Measurements from ENCODE around the gene CCDC38.

CCDC38 gene

GRCh38 chr12:95960241-95960640 is 17.8 kb upstream of the CCDC38 start:
- Histone ChIP-seq H3K9me3 (ENCODE audit: insufficient read depth, low read depth, low read length) (no peaks in the 10 kb centered on the region), H3K27ac (ENCODE audit: low read depth, low read length) (no peak overlapping the region), H3K4me1 (ENCODE audit: insufficient read depth, low read length) (peaks cover 16% of the 10 kb centered on the region), H3K36me3 (ENCODE audit: insufficient read depth, low read length) (no peaks in the 10 kb centered on the region), H3K9ac (ENCODE audit: low read depth, low read length) (no peak overlapping the region), H3K4me3 (ENCODE audit: low read length) (no peak overlapping the region), H3K27me3 (ENCODE audit: insufficient read depth, low read length) (no peaks in the 10 kb centered on the region)
- 92% methylated on average over 5 of the region's 5 CpGs for WGBS

GRCh38 chr12:95959107-95959506 is 16.7 kb upstream of the CCDC38 start:
- WGBS, result 84% methylated on average over 1 of the region's 1 CpG
- no peaks in the 10 kb centered on the region for H3K9me3 ChIP-seq (ENCODE audit: insufficient read depth, low read depth, low read length)

GRCh38 chr12:95956557-95957145 is 14.2 kb upstream of the CCDC38 start:
- no peak overlapping the region for H3K9ac ChIP-seq (ENCODE audit: low read depth, low read length)

More at GRCh38 chr12:95959107-95959506, 16.7 kb upstream of the CCDC38 start:
- Histone ChIP-seq H3K4me3 (ENCODE audit: low read length) (no peak overlapping the region), H3K27ac (ENCODE audit: low read depth, low read length) (no peak overlapping the region), H3K36me3 (ENCODE audit: insufficient read depth, low read length) (no peaks in the 10 kb centered on the region), H3K27me3 (ENCODE audit: insufficient read depth, low read length) (no peaks in the 10 kb centered on the region), H3K9ac (ENCODE audit: low read depth, low read length) (no peak overlapping the region), H3K4me1 (ENCODE audit: insufficient read depth, low read length) (peaks cover 16% of the 10 kb centered on the region)

GRCh38 chr12:95955549-95956159 is 13.2 kb upstream of the CCDC38 start:
- H3K9me3 ChIP-seq (ENCODE audit: insufficient read depth, low read depth, low read length), result no peaks in the 10 kb centered on the region
- H3K4me3 ChIP-seq (ENCODE audit: low read length), result no peak overlapping the region
- H3K9ac ChIP-seq (ENCODE audit: low read depth, low read length), result no peak overlapping the region
- whole genome bisulfite sequencing, result 81% methylated on average over 6 of the region's 7 CpGs
- no peaks in the 10 kb centered on the region for H3K27me3 ChIP-seq (ENCODE audit: insufficient read depth, low read length)
- H3K36me3 ChIP-seq (ENCODE audit: insufficient read depth, low read length), result no peaks in the 10 kb centered on the region
- H3K27ac ChIP-seq (ENCODE audit: low read depth, low read length), result no peak overlapping the region
- H3K4me1 ChIP-seq (ENCODE audit: insufficient read depth, low read length), result peaks cover 16% of the 10 kb centered on the region

More at GRCh38 chr12:95956557-95957145, 14.2 kb upstream of the CCDC38 start:
- Histone ChIP-seq H3K4me3 (ENCODE audit: low read length) (no peak overlapping the region), H3K9me3 (ENCODE audit: insufficient read depth, low read depth, low read length) (no peaks in the 10 kb centered on the region), H3K36me3 (ENCODE audit: insufficient read depth, low read length) (no peaks in the 10 kb centered on the region), H3K27ac (ENCODE audit: low read depth, low read length) (no peak overlapping the region), H3K4me1 (ENCODE audit: insufficient read depth, low read length) (peaks cover 16% of the 10 kb centered on the region), H3K27me3 (ENCODE audit: insufficient read depth, low read length) (no peaks in the 10 kb centered on the region)
- 71% methylated on average over 27 of the region's 27 CpGs for WGBS

GRCh38 chr12:95953000-95953399 is 10.6 kb upstream of the CCDC38 start:
- Histone ChIP-seq H3K27me3 (ENCODE audit: insufficient read depth, low read length) (no peaks in the 10 kb centered on the region), H3K36me3 (ENCODE audit: insufficient read depth, low read length) (no peaks in the 10 kb centered on the region), H3K9me3 (ENCODE audit: insufficient read depth, low read depth, low read length) (no peaks in the 10 kb centered on the region), H3K27ac (ENCODE audit: low read depth, low read length) (no peak overlapping the region), H3K4me1 (ENCODE audit: insufficient read depth, low read length) (peaks cover 28% of the 10 kb centered on the region), H3K4me3 (ENCODE audit: low read length) (no peak overlapping the region), H3K9ac (ENCODE audit: low read depth, low read length) (no peak overlapping the region)
- 80% methylated on average over 1 of the region's 1 CpG for whole genome bisulfite sequencing

GRCh38 chr12:95951515-95951914 is 9.1 kb upstream of the CCDC38 start:
- Histone ChIP-seq H3K9ac (ENCODE audit: low read depth, low read length) (no peak overlapping the region), H3K27ac (ENCODE audit: low read depth, low read length) (no peak overlapping the region), H3K9me3 (ENCODE audit: insufficient read depth, low read depth, low read length) (no peaks in the 10 kb centered on the region), H3K4me1 (ENCODE audit: insufficient read depth, low read length) (peaks cover 18% of the 10 kb centered on the region), H3K36me3 (ENCODE audit: insufficient read depth, low read length) (no peaks in the 10 kb centered on the region), H3K4me3 (ENCODE audit: low read length) (no peak overlapping the region), H3K27me3 (ENCODE audit: insufficient read depth, low read length) (no peaks in the 10 kb centered on the region)

GRCh38 chr12:95949477-95950206 is 7.2 kb upstream of the CCDC38 start:
- Histone ChIP-seq H3K4me3 (ENCODE audit: low read length) (no peak overlapping the region), H3K9me3 (ENCODE audit: insufficient read depth, low read depth, low read length) (no peaks in the 10 kb centered on the region), H3K4me1 (ENCODE audit: insufficient read depth, low read length) (peaks cover 11% of the 10 kb centered on the region), H3K36me3 (ENCODE audit: insufficient read depth, low read length) (no peaks in the 10 kb centered on the region), H3K27me3 (ENCODE audit: insufficient read depth, low read length) (peaks cover 6% of the 10 kb centered on the region; the same call in 1 of the 2 replicates), H3K27ac (ENCODE audit: low read depth, low read length) (no peak overlapping the region), H3K9ac (ENCODE audit: low read depth, low read length) (no peak overlapping the region)
- 82% methylated on average over 1 of the region's 4 CpGs for WGBS

- peaks cover 32% of the 10 kb centered on the region for H3K27me3 ChIP-seq (ENCODE audit: insufficient read depth, low read length)
- H3K9ac ChIP-seq (ENCODE audit: low read depth, low read length), result no peak overlapping the region
- H3K4me3 ChIP-seq (ENCODE audit: low read length), result no peak overlapping the region
- 94% methylated on average over 8 of the region's 10 CpGs for WGBS
- H3K36me3 ChIP-seq (ENCODE audit: insufficient read depth, low read length), result no peaks in the 10 kb centered on the region
- no peaks in the 10 kb centered on the region for H3K9me3 ChIP-seq (ENCODE audit: insufficient read depth, low read depth, low read length)
- no peak overlapping the region for H3K27ac ChIP-seq (ENCODE audit: low read depth, low read length)
- peaks cover 11% of the 10 kb centered on the region for H3K4me1 ChIP-seq (ENCODE audit: insufficient read depth, low read length)
Measured at GRCh38 chr12:95944108-95944704, 1.8 kb upstream of the CCDC38 start.

GRCh38 chr12:95943330-95943842 is 972 bp upstream of the CCDC38 start, which contains the start of gene AMDHD1:
TSS of gene AMDHD1 (plus strand) at chr12:95943331. CDS start at chr12:95943399, 68 bp downstream.
- Histone ChIP-seq H3K27ac (ENCODE audit: low read depth, low read length) (no peak within 1 kb of the TSS), H3K4me3 (ENCODE audit: low read length) (peak within 1 kb of the TSS; percentile 67), H3K9me3 (ENCODE audit: insufficient read depth, low read depth, low read length) (no peaks in the 10 kb centered on the region), H3K36me3 (ENCODE audit: insufficient read depth, low read length) (no peaks in the 10 kb centered on the region), H3K27me3 (ENCODE audit: insufficient read depth, low read length) (peaks cover 32% of the 10 kb centered on the region), H3K4me1 (ENCODE audit: insufficient read depth, low read length) (peaks cover 9% of the 10 kb centered on the region), H3K9ac (ENCODE audit: low read depth, low read length) (peak within 1 kb of the TSS; percentile 5; the same call in 1 of the 2 replicates)
- WGBS, result 2% methylated on average over 38 of the region's 38 CpGs

GRCh38 chr12:95942101-95942523 is 302 bp downstream of the CCDC38 start:
- Histone ChIP-seq H3K4me1 (ENCODE audit: insufficient read depth, low read length) (peaks cover 9% of the 10 kb centered on the region), H3K27ac (ENCODE audit: low read depth, low read length) (no peak overlapping the region), H3K9ac (ENCODE audit: low read depth, low read length) (no peak overlapping the region), H3K9me3 (ENCODE audit: insufficient read depth, low read depth, low read length) (no peaks in the 10 kb centered on the region), H3K27me3 (ENCODE audit: insufficient read depth, low read length) (peaks cover 32% of the 10 kb centered on the region), H3K4me3 (ENCODE audit: low read length) (peak overlapping the region; percentile 67), H3K36me3 (ENCODE audit: insufficient read depth, low read length) (no peaks in the 10 kb centered on the region)
- 16% methylated on average over 13 of the region's 13 CpGs for WGBS

- H3K9me3 ChIP-seq (ENCODE audit: insufficient read depth, low read depth, low read length), result no peaks in the 10 kb centered on the region
- no peak overlapping the region for H3K9ac ChIP-seq (ENCODE audit: low read depth, low read length)
- H3K27ac ChIP-seq (ENCODE audit: low read depth, low read length), result no peak overlapping the region
- H3K27me3 ChIP-seq (ENCODE audit: insufficient read depth, low read length), result peaks cover 31% of the 10 kb centered on the region
- WGBS, result 81% methylated on average over 5 of the region's 6 CpGs
- H3K4me3 ChIP-seq (ENCODE audit: low read length), result no peak overlapping the region
- H3K36me3 ChIP-seq (ENCODE audit: insufficient read depth, low read length), result no peaks in the 10 kb centered on the region
- peaks cover 9% of the 10 kb centered on the region for H3K4me1 ChIP-seq (ENCODE audit: insufficient read depth, low read length)
Measured at GRCh38 chr12:95940514-95940913, 1.9 kb downstream of the CCDC38 start.

Measured in HUES64 (cell line).